HCT116 (cell line): ENCODE results near the gene IL31RA. TPM values are rescaled to one million over a fixed set of nuclear protein-coding genes. Genes with fewer than 3 reads are reported as not detected.

Experiments used
- total RNA-seq: library from RNA; stranded (reverse); gene quantifications from one replicate; pipeline ENCODE4 v1.2.1, GENCODE V29; 2021; ENCODE audit not compliant: unreplicated experiment

Gene IL31RA
- total RNA-seq, 1 experiment from 2014 or later: 0.59 TPM

Other genes with a start within 250 kb of the IL31RA start
- 12.6 TPM for gene SLC38A9, start 139.0 kb upstream of the IL31RA start, total RNA-seq
- gene DDX4, start 113.3 kb upstream of the IL31RA start, total RNA-seq: not detected
- 26.5 TPM for gene IL6ST, start 143.6 kb downstream of the IL31RA start, total RNA-seq